ENCODE data around the gene FAM50B. TPM values are rescaled to one million over a fixed set of nuclear protein-coding genes. Genes with fewer than 3 reads are reported as not detected.
A peak's percentile ranks its signal among the peaks of the same experiment; 100 is the strongest.

FAM50B gene
- total and polyA plus RNA-seq, 2 of the 13 experiments (the other 11 are each of a cell fraction or from before 2014, with no cell fraction given): 0.05 TPM; not detected in 1

DNA sequence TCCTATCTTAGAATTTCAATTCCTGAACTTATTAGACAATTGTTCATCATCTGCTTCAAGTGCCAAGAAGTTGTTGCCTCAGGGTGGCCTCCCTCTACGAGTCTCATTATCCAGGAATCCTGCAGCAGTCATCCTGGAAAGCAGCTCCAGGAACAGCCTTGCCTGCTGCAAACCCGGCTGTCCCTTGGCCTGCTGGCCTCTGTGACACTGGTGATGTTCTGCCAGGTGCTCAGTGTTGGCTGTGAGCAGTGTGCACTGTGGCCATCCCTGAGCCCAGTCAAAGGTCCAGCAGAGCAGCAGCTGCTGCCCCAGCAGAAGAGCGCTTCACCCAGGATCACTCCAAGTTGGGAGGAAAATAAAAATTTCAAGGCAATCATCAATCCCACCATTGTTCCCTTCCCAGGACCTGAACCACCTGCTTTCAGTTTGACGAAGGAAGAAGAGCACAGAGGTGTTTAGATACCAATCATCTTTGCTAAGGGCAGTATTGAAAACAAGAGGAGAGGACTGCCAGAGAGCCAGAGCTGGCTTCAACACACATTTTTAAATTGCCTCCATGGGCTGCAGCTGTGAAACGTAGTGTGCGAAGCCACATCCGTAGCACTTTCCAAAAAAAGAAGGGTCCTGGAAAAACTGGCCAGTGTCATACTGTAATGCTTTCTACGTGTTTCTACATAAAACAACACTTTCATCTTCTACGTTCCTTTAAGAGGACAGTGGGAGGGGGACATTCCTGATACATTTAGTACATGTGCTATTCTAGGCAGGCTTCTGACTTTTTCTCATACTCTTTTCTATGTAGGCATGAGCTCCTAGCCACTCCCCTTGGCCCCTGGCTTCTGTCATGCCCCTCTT lies 7.2 kb upstream of the FAM50B start (continued):
- TF ChIP-seq ZNF556 (CRISPR knock-in tag; IDR thresholded peaks at IDR 0.05; ENCODE audit: borderline replicate concordance) (0 out of 2 replicates have a peak, but pooled peaks have one; percentile 43), HHEX (CRISPR knock-in tag; IDR thresholded peaks at IDR 0.05) (no peak), NFYB (CRISPR knock-in tag; IDR thresholded peaks at IDR 0.05) (no peak), RFXANK (CRISPR knock-in tag; IDR thresholded peaks at IDR 0.05) (no peak), FOXK2 (IDR thresholded peaks at IDR 0.05) (no peak), ZNF430 (CRISPR knock-in tag; IDR thresholded peaks at IDR 0.05) (no peak), ZNF557 (CRISPR knock-in tag; IDR thresholded peaks at IDR 0.05) (0 out of 2 replicates have a peak, but pooled peaks have one; percentile 55), SATB2 (CRISPR knock-in tag; IDR thresholded peaks at IDR 0.05) (no peak), FOSL1 (CRISPR knock-in tag; IDR thresholded peaks at IDR 0.05; ENCODE audit: borderline replicate concordance) (no peak), MAFK (conservative IDR thresholded peaks at IDR 0.05 in 1 of 2, IDR thresholded peaks at IDR 0.05 in 1 of 2; ENCODE audit: low read length in 2 of 2) (no peak), CBX2 (IDR thresholded peaks at IDR 0.05; ENCODE audit: low read depth, low read length) (no peak), CBX2 (CRISPR knock-in tag; IDR thresholded peaks at IDR 0.05; ENCODE audit: low read depth) (no peak; the same call in 1 of the 2 replicates), NONO (IDR thresholded peaks at IDR 0.05) (no peak), NONO (CRISPR knock-in tag; conservative IDR thresholded peaks at IDR 0.05) (no peak), RBM22 (optimal IDR thresholded peaks at IDR 0.05; ENCODE audit: low read length) (no peak), TEAD2 (CRISPR knock-in tag; IDR thresholded peaks at IDR 0.05) (no peak), ZNF101 (CRISPR knock-in tag; IDR thresholded peaks at IDR 0.05; ENCODE audit: borderline replicate concordance, low read depth) (no peak)
- TF ChIP-seq, protein P1, sequence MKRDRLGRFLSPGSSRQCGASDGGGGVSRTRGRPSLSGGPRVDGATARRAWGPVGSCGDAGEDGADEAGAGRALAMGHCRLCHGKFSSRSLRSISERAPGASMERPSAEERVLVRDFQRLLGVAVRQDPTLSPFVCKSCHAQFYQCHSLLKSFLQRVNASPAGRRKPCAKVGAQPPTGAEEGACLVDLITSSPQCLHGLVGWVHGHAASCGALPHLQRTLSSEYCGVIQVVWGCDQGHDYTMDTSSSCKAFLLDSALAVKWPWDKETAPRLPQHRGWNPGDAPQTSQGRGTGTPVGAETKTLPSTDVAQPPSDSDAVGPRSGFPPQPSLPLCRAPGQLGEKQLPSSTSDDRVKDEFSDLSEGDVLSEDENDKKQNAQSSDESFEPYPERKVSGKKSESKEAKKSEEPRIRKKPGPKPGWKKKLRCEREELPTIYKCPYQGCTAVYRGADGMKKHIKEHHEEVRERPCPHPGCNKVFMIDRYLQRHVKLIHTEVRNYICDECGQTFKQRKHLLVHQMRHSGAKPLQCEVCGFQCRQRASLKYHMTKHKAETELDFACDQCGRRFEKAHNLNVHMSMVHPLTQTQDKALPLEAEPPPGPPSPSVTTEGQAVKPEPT (CRISPR knock-in tag; IDR thresholded peaks at IDR 0.05; ENCODE audit: low read depth): no peak
- TF ChIP-seq, protein P2, sequence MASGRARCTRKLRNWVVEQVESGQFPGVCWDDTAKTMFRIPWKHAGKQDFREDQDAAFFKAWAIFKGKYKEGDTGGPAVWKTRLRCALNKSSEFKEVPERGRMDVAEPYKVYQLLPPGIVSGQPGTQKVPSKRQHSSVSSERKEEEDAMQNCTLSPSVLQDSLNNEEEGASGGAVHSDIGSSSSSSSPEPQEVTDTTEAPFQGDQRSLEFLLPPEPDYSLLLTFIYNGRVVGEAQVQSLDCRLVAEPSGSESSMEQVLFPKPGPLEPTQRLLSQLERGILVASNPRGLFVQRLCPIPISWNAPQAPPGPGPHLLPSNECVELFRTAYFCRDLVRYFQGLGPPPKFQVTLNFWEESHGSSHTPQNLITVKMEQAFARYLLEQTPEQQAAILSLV (CRISPR knock-in tag; IDR thresholded peaks at IDR 0.05; ENCODE audit: borderline replicate concordance): no peak
- TF ChIP-seq, protein P3, sequence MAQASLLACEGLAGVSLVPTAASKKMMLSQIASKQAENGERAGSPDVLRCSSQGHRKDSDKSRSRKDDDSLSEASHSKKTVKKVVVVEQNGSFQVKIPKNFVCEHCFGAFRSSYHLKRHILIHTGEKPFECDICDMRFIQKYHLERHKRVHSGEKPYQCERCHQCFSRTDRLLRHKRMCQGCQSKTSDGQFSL (CRISPR knock-in tag; IDR thresholded peaks at IDR 0.05): no peak
- TF ChIP-seq, protein P4, sequence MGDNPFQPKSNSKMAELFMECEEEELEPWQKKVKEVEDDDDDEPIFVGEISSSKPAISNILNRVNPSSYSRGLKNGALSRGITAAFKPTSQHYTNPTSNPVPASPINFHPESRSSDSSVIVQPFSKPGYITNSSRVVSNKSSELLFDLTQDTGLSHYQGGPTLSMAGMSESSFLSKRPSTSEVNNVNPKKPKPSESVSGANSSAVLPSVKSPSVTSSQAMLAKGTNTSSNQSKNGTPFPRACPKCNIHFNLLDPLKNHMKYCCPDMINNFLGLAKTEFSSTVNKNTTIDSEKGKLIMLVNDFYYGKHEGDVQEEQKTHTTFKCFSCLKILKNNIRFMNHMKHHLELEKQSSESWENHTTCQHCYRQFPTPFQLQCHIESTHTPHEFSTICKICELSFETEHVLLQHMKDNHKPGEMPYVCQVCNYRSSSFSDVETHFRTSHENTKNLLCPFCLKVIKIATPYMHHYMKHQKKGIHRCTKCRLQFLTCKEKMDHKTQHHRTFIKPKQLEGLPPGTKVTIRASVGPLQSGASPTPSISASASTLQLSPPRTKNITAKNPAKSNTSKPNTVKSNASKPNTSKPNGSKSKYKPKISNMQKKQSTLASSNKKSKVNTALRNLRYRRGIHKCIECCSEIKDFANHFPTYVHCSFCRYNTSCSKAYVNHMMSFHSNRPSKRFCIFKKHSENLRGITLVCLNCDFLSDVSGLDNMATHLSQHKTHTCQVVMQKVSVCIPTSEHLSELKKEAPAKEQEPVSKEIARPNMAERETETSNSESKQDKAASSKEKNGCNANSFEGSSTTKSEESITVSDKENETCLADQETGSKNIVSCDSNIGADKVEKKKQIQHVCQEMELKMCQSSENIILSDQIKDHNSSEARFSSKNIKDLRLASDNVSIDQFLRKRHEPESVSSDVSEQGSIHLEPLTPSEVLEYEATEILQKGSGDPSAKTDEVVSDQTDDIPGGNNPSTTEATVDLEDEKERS (CRISPR knock-in tag; IDR thresholded peaks at IDR 0.05): no peak

Measured in HepG2 (cell line).